ENCODE results near the gene EXD2.

The EXD2 gene

DNA sequence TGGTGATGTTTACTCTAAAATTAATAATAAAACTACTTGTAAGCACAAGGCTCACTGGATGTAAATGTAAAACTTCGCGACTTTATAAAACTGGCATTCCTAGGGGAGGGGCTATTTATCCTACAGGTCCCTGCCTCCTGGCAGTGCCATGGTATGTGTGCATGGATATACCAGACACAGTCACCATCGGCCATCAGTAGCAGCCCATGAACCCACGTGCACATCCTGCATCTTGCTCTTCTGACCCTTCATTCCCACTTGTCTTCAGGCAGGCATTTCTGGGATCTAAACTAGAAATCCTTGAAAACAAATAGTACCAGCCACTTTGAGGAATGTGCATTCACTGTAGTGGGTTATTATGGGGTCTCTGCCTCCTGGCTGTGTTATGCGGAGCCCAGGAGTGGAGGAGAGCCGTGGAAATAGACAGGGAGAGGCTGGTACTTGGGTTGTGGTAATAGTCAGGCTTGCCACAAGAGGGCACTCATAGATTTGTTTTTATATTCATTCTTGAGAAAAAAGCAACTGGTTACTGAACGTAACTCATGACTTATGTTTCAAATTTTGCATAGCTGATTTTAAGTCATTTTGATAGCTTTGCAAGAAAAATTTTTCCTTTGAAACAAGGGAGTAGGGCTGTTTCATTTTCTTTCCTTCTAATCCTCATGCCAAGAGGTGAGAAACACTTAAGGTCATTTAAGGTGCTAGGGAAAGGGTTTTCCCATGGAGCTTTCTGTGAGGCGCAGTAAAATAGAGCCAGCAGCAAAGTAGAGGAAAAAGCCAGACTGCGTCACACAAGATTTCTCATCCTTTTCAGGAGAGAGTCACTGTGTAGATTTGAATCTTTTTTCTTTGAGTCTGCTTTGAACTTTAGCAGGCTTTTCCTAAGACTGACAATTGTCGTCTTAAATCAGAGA, 51.3 kb downstream of the EXD2 start:
- H4K20me1 ChIP-seq (ENCODE audit: insufficient read depth, low read length): no peaks in the 10 kb centered on the region
- H3K4me1 ChIP-seq (ENCODE audit: insufficient read depth, low read length): no peaks in the 10 kb centered on the region
- no peaks in the 10 kb centered on the region for H3K79me2 ChIP-seq (ENCODE audit: insufficient read depth, low read length)
- ATAC-seq (ENCODE audit: insufficient read depth, low read depth): peak; percentile 77
- no peaks in the 10 kb centered on the region for H3K9me3 ChIP-seq (ENCODE audit: insufficient read depth, low read length, severe bottlenecking)
- no peak overlapping the region for H3K4me3 ChIP-seq (ENCODE audit: low read depth in 1 of 2, low read length in 2 of 2)
- DNase-seq: peak; percentile 63
- H2AFZ ChIP-seq (ENCODE audit: low read depth, low read length): no peak overlapping the region
- H3K4me2 ChIP-seq (ENCODE audit: insufficient read depth, low read length): no peak overlapping the region
- no peaks in the 10 kb centered on the region for H3K27me3 ChIP-seq (ENCODE audit: insufficient read depth, low read length, poor library complexity)
- H3K36me3 ChIP-seq (ENCODE audit: insufficient read depth, low read length): peaks cover 3% of the 10 kb centered on the region
- no peak overlapping the region for H3K9ac ChIP-seq (ENCODE audit: low read depth, low read length)
- H3K27ac ChIP-seq (ENCODE audit: low read length): no peak overlapping the region
- TF ChIP-seq, protein P1, sequence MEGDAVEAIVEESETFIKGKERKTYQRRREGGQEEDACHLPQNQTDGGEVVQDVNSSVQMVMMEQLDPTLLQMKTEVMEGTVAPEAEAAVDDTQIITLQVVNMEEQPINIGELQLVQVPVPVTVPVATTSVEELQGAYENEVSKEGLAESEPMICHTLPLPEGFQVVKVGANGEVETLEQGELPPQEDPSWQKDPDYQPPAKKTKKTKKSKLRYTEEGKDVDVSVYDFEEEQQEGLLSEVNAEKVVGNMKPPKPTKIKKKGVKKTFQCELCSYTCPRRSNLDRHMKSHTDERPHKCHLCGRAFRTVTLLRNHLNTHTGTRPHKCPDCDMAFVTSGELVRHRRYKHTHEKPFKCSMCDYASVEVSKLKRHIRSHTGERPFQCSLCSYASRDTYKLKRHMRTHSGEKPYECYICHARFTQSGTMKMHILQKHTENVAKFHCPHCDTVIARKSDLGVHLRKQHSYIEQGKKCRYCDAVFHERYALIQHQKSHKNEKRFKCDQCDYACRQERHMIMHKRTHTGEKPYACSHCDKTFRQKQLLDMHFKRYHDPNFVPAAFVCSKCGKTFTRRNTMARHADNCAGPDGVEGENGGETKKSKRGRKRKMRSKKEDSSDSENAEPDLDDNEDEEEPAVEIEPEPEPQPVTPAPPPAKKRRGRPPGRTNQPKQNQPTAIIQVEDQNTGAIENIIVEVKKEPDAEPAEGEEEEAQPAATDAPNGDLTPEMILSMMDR (IDR thresholded peaks at IDR 0.05; ENCODE audit: borderline replicate concordance, extremely low read depth, low read length, poor library complexity, severe bottlenecking): peak; percentile 82
- TF ChIP-seq EZH2 (IDR thresholded peaks at IDR 0.05; ENCODE audit: borderline replicate concordance, low read depth, low read length, severe bottlenecking): no peak

DNA sequence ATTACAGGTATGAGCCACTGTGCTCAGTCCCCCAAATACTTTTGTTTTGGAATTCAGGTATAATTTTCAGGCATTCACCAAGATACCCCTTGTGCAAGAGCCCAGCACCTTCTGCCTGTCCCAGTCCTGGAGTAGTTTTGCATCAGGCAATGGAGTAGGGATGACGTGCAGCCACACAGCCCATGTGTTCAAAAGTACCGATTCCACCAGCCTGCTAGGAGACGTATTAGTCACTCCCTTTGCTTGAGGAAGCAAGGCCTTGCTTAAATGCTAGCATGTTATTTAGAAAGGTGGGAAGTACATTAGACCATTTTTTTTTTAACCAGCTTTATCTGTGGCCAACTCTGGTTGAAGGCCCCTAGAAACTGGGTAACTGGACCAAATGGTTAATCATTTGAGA, 53.6 kb downstream of the EXD2 start:
- Histone ChIP-seq H3K9ac (ENCODE audit: low read depth, low read length) (no peak overlapping the region), H3K9me3 (ENCODE audit: insufficient read depth, low read length, severe bottlenecking) (no peaks in the 10 kb centered on the region), H3K27ac (ENCODE audit: low read length) (no peak overlapping the region), H3K4me1 (ENCODE audit: insufficient read depth, low read length) (no peaks in the 10 kb centered on the region), H3K36me3 (ENCODE audit: insufficient read depth, low read length) (no peaks in the 10 kb centered on the region), H4K20me1 (ENCODE audit: insufficient read depth, low read length) (no peaks in the 10 kb centered on the region), H3K79me2 (ENCODE audit: insufficient read depth, low read length) (no peaks in the 10 kb centered on the region), H3K4me2 (ENCODE audit: insufficient read depth, low read length) (no peak overlapping the region), H3K27me3 (ENCODE audit: insufficient read depth, low read length, poor library complexity) (no peaks in the 10 kb centered on the region), H2AFZ (ENCODE audit: low read depth, low read length) (no peak overlapping the region), H3K4me3 (ENCODE audit: low read depth in 1 of 2, low read length in 2 of 2) (no peak overlapping the region)
- TF ChIP-seq, protein P1 (IDR thresholded peaks at IDR 0.05; ENCODE audit: borderline replicate concordance, extremely low read depth, low read length, poor library complexity, severe bottlenecking): no peak
- TF ChIP-seq EZH2 (IDR thresholded peaks at IDR 0.05; ENCODE audit: borderline replicate concordance, low read depth, low read length, severe bottlenecking): no peak
- no peak for DNase-seq
- no peak for ATAC-seq (ENCODE audit: insufficient read depth, low read depth)

DNA sequence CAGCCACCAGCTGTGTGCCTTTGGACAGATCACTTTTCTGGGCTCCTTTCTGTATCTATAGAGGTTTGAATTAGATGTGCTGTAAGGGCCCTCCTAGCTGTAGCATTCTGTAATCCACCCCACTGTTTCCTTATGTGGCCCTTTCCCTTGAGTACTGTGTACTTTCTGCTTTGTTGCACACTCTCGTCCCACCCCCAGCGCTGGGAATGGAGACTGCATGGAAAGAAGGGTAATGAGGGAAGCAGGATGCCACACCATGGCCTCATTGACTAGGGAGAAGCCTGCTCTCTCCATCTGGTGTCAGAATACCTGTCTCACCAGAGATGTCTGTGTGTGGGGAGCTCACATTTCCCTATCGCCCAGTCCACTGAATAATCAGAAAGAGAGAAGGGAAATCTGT, 55.0 kb downstream of the EXD2 start:
- ATAC-seq (ENCODE audit: insufficient read depth, low read depth): no peak
- H3K9ac ChIP-seq (ENCODE audit: low read depth, low read length): no peak overlapping the region
- no peak for DNase-seq
- H3K4me2 ChIP-seq (ENCODE audit: insufficient read depth, low read length): no peak overlapping the region
- H4K20me1 ChIP-seq (ENCODE audit: insufficient read depth, low read length): no peaks in the 10 kb centered on the region
- no peaks in the 10 kb centered on the region for H3K36me3 ChIP-seq (ENCODE audit: insufficient read depth, low read length)
- no peak for TF ChIP-seq EZH2 (IDR thresholded peaks at IDR 0.05; ENCODE audit: borderline replicate concordance, low read depth, low read length, severe bottlenecking)
- TF ChIP-seq, protein P1 (IDR thresholded peaks at IDR 0.05; ENCODE audit: borderline replicate concordance, extremely low read depth, low read length, poor library complexity, severe bottlenecking): no peak
- H3K9me3 ChIP-seq (ENCODE audit: insufficient read depth, low read length, severe bottlenecking): no peaks in the 10 kb centered on the region
- peaks cover 3% of the 10 kb centered on the region for H3K27me3 ChIP-seq (ENCODE audit: insufficient read depth, low read length, poor library complexity)
- H3K79me2 ChIP-seq (ENCODE audit: insufficient read depth, low read length): no peaks in the 10 kb centered on the region
- no peak overlapping the region for H3K4me3 ChIP-seq (ENCODE audit: low read depth in 1 of 2, low read length in 2 of 2)
- no peaks in the 10 kb centered on the region for H3K4me1 ChIP-seq (ENCODE audit: insufficient read depth, low read length)
- H2AFZ ChIP-seq (ENCODE audit: low read depth, low read length): no peak overlapping the region
- H3K27ac ChIP-seq (ENCODE audit: low read length): no peak overlapping the region
